GM12865 (cell line): ENCODE results near the gene IQGAP2.

Experiments used
- DNase-seq: peaks from one replicate; pipeline ENCODE4 v3.0.0; 2010; ENCODE audit warnings: low read depth
- H3K4me3 ChIP-seq: 2 replicates; pipeline ENCODE4 v1.5.1; 2011; ENCODE audit warnings: mild to moderate bottlenecking, low read depth, low read length, control low read depth
- TF ChIP-seq, protein P1 (sequence below): IDR thresholded peaks from 2 replicates; pipeline ENCODE4 v1.5.1; 2011; ENCODE audit warnings: low read length, control low read depth, low read depth, inconsistent platforms; ENCODE audit not compliant: insufficient read depth; ENCODE audit errors: missing control alignments

IQGAP2 gene

GRCh38 chr5:76608833-76609232, 205.7 kb downstream of the IQGAP2 start:
- TF ChIP-seq, protein P1, sequence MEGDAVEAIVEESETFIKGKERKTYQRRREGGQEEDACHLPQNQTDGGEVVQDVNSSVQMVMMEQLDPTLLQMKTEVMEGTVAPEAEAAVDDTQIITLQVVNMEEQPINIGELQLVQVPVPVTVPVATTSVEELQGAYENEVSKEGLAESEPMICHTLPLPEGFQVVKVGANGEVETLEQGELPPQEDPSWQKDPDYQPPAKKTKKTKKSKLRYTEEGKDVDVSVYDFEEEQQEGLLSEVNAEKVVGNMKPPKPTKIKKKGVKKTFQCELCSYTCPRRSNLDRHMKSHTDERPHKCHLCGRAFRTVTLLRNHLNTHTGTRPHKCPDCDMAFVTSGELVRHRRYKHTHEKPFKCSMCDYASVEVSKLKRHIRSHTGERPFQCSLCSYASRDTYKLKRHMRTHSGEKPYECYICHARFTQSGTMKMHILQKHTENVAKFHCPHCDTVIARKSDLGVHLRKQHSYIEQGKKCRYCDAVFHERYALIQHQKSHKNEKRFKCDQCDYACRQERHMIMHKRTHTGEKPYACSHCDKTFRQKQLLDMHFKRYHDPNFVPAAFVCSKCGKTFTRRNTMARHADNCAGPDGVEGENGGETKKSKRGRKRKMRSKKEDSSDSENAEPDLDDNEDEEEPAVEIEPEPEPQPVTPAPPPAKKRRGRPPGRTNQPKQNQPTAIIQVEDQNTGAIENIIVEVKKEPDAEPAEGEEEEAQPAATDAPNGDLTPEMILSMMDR: no peak
- DNase-seq: peak; percentile 23
- no peak overlapping the region for H3K4me3 ChIP-seq

DNA sequence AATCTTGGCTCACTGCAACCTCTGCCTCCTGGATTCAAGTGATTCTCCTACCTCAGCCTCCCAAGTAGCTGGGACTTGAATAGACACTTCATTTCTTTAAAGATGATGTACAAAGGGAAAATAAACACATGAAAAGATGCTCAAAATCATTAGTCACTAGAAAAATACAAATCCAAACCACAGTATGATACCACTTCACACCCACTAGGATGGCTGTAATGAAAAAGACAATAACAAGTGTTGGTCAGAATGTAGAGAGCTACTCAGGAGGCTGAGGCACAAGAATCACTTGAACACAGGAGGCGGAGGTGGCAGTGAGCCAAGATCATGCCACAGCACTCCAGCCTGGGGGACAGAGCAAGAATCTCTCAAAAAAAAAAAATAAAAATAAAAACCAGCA, 207.1 kb downstream of the IQGAP2 start:
- TF ChIP-seq, protein P1: no peak
- H3K4me3 ChIP-seq: no peak overlapping the region
- no peak for DNase-seq

- TF ChIP-seq, protein P1: no peak
- DNase-seq: no peak
- no peak overlapping the region for H3K4me3 ChIP-seq
Observed at GRCh38 chr5:76612942-76613341, 209.9 kb downstream of the IQGAP2 start.

- no peak overlapping the region for H3K4me3 ChIP-seq
- TF ChIP-seq, protein P1: no peak
- DNase-seq: no peak
Observed at GRCh38 chr5:76615759-76616158, 212.7 kb downstream of the IQGAP2 start.

DNA sequence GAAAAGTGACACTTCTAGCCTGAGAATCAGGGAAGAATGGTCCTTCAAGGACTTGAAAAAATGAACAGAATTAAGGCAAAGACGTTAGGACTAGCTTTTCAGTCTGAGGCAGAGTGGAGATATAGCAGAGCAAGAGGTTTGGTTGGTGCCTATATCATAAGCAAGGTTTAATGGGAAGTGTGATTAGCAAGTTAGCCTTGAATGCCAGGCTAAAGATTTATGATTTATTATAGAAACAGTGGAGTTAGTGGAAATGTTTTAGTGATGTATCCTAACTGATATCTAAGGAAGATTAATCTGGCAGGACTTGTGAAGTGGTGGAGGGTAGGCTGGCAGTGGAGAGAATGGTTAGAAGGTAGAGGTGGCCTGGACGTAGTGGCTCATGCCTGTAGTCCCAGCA, 213.1 kb downstream of the IQGAP2 start:
- TF ChIP-seq, protein P1: no peak
- DNase-seq: no peak
- no peak overlapping the region for H3K4me3 ChIP-seq

GRCh38 chr5:76617229-76617628, 214.1 kb downstream of the IQGAP2 start:
- DNase-seq: no peak
- TF ChIP-seq, protein P1: no peak
- no peak overlapping the region for H3K4me3 ChIP-seq

- no peak for DNase-seq
- H3K4me3 ChIP-seq: no peak overlapping the region
- TF ChIP-seq, protein P1: no peak
Observed at GRCh38 chr5:76617675-76618074, 214.6 kb downstream of the IQGAP2 start.
